Hematopoietic multipotent progenitor cell (in vitro differentiated cells): ENCODE measurements around the gene DCPS. TPM values are rescaled to one million over a fixed set of nuclear protein-coding genes. Genes with fewer than 3 reads are reported as not detected.
"Not testable (repeated sequence)": the region's sequence is repeated elsewhere in the genome, so short reads cannot be mapped to it uniquely, and the experiment has no call there.

Experiments used
- DNase-seq, 3 donors: peaks; one replicate each; pipeline ENCODE4 v3.0.0-alpha.2; 2011 to 2015; ENCODE audit warnings: low read depth in 2 of 3, low spot score in 2 of 3
- total RNA-seq: library from RNA; depleted of rRNA; stranded (reverse); fragments of >200 nt; gene quantifications from one replicate; pipeline ENCODE4 v1.2.3, GENCODE V29; 2012

Gene DCPS
- total RNA-seq, 1 donor, result 18.9 TPM

GRCh38 chr11:126284829-126285228, 19.0 kb upstream of the DCPS start:
- DNase-seq, result peak in 2 of 3 donors; percentile 80 to 87

GRCh38 chr11:126288237-126288636, 15.6 kb upstream of the DCPS start:
- no peak for DNase-seq

- DNase-seq, result no peak
Observed at GRCh38 chr11:126290887-126291286, 13.0 kb upstream of the DCPS start.

GRCh38 chr11:126293726-126294125, 10.1 kb upstream of the DCPS start:
- DNase-seq, result no peak

GRCh38 chr11:126297004-126297403, 6.9 kb upstream of the DCPS start:
- no peak for DNase-seq

GRCh38 chr11:126304457-126305075, 706 bp downstream of the DCPS start:
- no peak for DNase-seq

GRCh38 chr11:126305699-126306098, 1.8 kb downstream of the DCPS start:
- no peak for DNase-seq

- DNase-seq, result peak in 2 of 3 donors; percentile 70 to 86
Observed at GRCh38 chr11:126307706-126308105, 3.8 kb downstream of the DCPS start.

GRCh38 chr11:126308271-126308671, 4.4 kb downstream of the DCPS start:
- DNase-seq, result no peak

GRCh38 chr11:126308771-126309170, 4.9 kb downstream of the DCPS start:
- DNase-seq, result not testable (repeated sequence)

- DNase-seq, result peak in 2 of 3 donors; percentile 70 to 78
Observed at GRCh38 chr11:126310200-126310991, 6.5 kb downstream of the DCPS start.

GRCh38 chr11:126310992-126311310, 7.1 kb downstream of the DCPS start:
- no peak for DNase-seq

GRCh38 chr11:126311401-126312291, 7.8 kb downstream of the DCPS start:
- peak in 2 of 3 donors; percentile 25 to 61 for DNase-seq

GRCh38 chr11:126312961-126313360, 9.1 kb downstream of the DCPS start:
- no peak for DNase-seq

- DNase-seq, result no peak
Observed at GRCh38 chr11:126313826-126314225, 10.0 kb downstream of the DCPS start.

GRCh38 chr11:126317432-126317755, 13.5 kb downstream of the DCPS start:
- no peak for DNase-seq

GRCh38 chr11:126317756-126318573, 14.1 kb downstream of the DCPS start:
- peak in 2 of 3 donors; percentile 47 to 70 for DNase-seq

- peak in 2 of 3 donors; percentile 68 to 84 for DNase-seq
Observed at GRCh38 chr11:126318574-126319373, 14.9 kb downstream of the DCPS start.

GRCh38 chr11:126319374-126319740, 15.5 kb downstream of the DCPS start:
- no peak for DNase-seq

- DNase-seq, result no peak
Observed at GRCh38 chr11:126322996-126323395, 19.1 kb downstream of the DCPS start.
